ENCODE data around the gene DPP6.
A peak's percentile ranks its signal among the peaks of the same experiment; 100 is the strongest.

The DPP6 gene

GRCh38 chr7:154888690-154889089, 836.5 kb downstream of the DPP6 start:
- no peak for DNase-seq

GRCh38 chr7:154892459-154892858, 840.3 kb downstream of the DPP6 start:
- no peak for DNase-seq

GRCh38 chr7:154896076-154896475, 843.9 kb downstream of the DPP6 start:
- no peak for DNase-seq

GRCh38 chr7:154898973-154899855, 847.0 kb downstream of the DPP6 start:
- no peak for DNase-seq

GRCh38 chr7:154899862-154900261, 847.7 kb downstream of the DPP6 start:
- no peak for DNase-seq

- DNase-seq, result no peak
These were observed 850.4 kb downstream of the DPP6 start for GRCh38 chr7:154902600-154903082.

GRCh38 chr7:154903083-154903731, 851.0 kb downstream of the DPP6 start:
- DNase-seq, result no peak

GRCh38 chr7:154905146-154905545, 852.9 kb downstream of the DPP6 start:
- DNase-seq, result no peak

GRCh38 chr7:154905615-154906014, 853.4 kb downstream of the DPP6 start:
- no peak for DNase-seq

GRCh38 chr7:154906201-154906600, 854.0 kb downstream of the DPP6 start:
- no peak for DNase-seq

- no peak for DNase-seq
These were observed 854.6 kb downstream of the DPP6 start for GRCh38 chr7:154906736-154907355.

GRCh38 chr7:154907651-154908620, 855.7 kb downstream of the DPP6 start:
- DNase-seq, result no peak

- no peak for DNase-seq
These were observed 857.3 kb downstream of the DPP6 start for GRCh38 chr7:154909241-154910105.

- DNase-seq, result no peak
These were observed 857.9 kb downstream of the DPP6 start for GRCh38 chr7:154910125-154910524.

GRCh38 chr7:154910977-154911376, 858.8 kb downstream of the DPP6 start:
- DNase-seq, result no peak

- DNase-seq, result no peak
These were observed 859.2 kb downstream of the DPP6 start for GRCh38 chr7:154911411-154911810.

- no peak for DNase-seq
These were observed 859.8 kb downstream of the DPP6 start for GRCh38 chr7:154911862-154912455.

GRCh38 chr7:154912871-154913637, 860.9 kb downstream of the DPP6 start:
- DNase-seq, result no peak

- DNase-seq, result peak; percentile 51
These were observed 861.6 kb downstream of the DPP6 start for GRCh38 chr7:154913638-154914307.
